ENCODE data around the gene VPS36. TPM values are rescaled to one million over a fixed set of nuclear protein-coding genes. Genes with fewer than 3 reads are reported as not detected.
A peak's percentile ranks its signal among the peaks of the same experiment; 100 is the strongest.

Gene VPS36
- total and polyA plus RNA-seq, 9 of the 15 experiments (the other 6 are each of a cell fraction or from before 2014, with no cell fraction given): 8.4 to 30.6 (median 23.7) TPM

- TF ChIP-seq TAF9B (IDR thresholded peaks at IDR 0.05; ENCODE audit: partially characterized antibody) (peak; percentile 51), ZNF445 (CRISPR knock-in tag; IDR thresholded peaks at IDR 0.05; ENCODE audit: low read depth) (no peak), ZNF766 (CRISPR knock-in tag; conservative IDR thresholded peaks at IDR 0.05) (0 out of 2 replicates have a peak, but pooled peaks have one; percentile 58), FOSL1 (tag; conservative IDR thresholded peaks at IDR 0.05) (peak; percentile 28; the same call in 1 of the 2 replicates), RFX5 (IDR thresholded peaks at IDR 0.05; ENCODE audit: low read depth, low read length) (peak; percentile 90), E2F4 (CRISPR knock-in tag; IDR thresholded peaks at IDR 0.05; ENCODE audit: low read depth) (peak; percentile 92), RCOR1 (IDR thresholded peaks at IDR 0.05; ENCODE audit: borderline replicate concordance in 1 of 2, low read depth in 2 of 2, low read length in 2 of 2) (peak in 1 of 2 experiments; percentile 40; a peak in 1 of 4 replicates), FOXK2 (conservative IDR thresholded peaks at IDR 0.05 in 1 of 2, IDR thresholded peaks at IDR 0.05 in 1 of 2; ENCODE audit: low read depth in 2 of 2) (peak; percentile 94 to 95), MGA (IDR thresholded peaks at IDR 0.05) (peak; percentile 39), ARNT (IDR thresholded peaks at IDR 0.05) (peak in 1 of 2 experiments; percentile 55; a peak in 1 of 4 replicates), ARID2 (IDR thresholded peaks at IDR 0.05) (no peak), TBP (optimal IDR thresholded peaks at IDR 0.05; ENCODE audit: low read depth, low read length) (peak; percentile 87), IRF2 (CRISPR knock-in tag; IDR thresholded peaks at IDR 0.05) (no peak)
Measured at GRCh38 chr13:52454820-52455676, 4.6 kb upstream of the VPS36 start, which contains the start of gene CKAP2 (continued).
